Measurements from ENCODE around the gene NOTUM. TPM values are rescaled to one million over a fixed set of nuclear protein-coding genes. Genes with fewer than 3 reads are reported as not detected.
A peak's percentile ranks its signal among the peaks of the same experiment; 100 is the strongest.

The NOTUM gene
- total and polyA plus RNA-seq, 10 of the 15 experiments (the other 5 are each of a cell fraction or from before 2014, with no cell fraction given), result 0.04 to 0.13 TPM; not detected in 8

GRCh38 chr17:81926451-81927151, 34.4 kb downstream of the NOTUM start (continued):
- TF ChIP-seq LARP7 (IDR thresholded peaks at IDR 0.05) (no peak), YY1 (IDR thresholded peaks at IDR 0.05; ENCODE audit: low read depth, low read length) (no peak), KLF5 (IDR thresholded peaks at IDR 0.05; ENCODE audit: partially characterized antibody) (no peak), SRF (IDR thresholded peaks at IDR 0.05; ENCODE audit: low read depth in 2 of 2, low read length in 2 of 2) (no peak), NFXL1 (IDR thresholded peaks at IDR 0.05; ENCODE audit: borderline replicate concordance) (no peak), RUNX3 (IDR thresholded peaks at IDR 0.05; ENCODE audit: low read length) (no peak), SUPT20H (IDR thresholded peaks at IDR 0.05; ENCODE audit: borderline replicate concordance, control insufficient read depth, low read depth, low read length) (no peak), KAT2A (conservative IDR thresholded peaks at IDR 0.05; ENCODE audit: control insufficient read depth, low read depth, low read length) (no peak), ZNF217 (IDR thresholded peaks at IDR 0.05) (no peak), SIX5 (IDR thresholded peaks at IDR 0.05; ENCODE audit: low read depth, low read length, severe bottlenecking) (no peak), RBBP5 (conservative IDR thresholded peaks at IDR 0.05) (no peak), STAT1 (conservative IDR thresholded peaks at IDR 0.05) (no peak), ZNF384 (IDR thresholded peaks at IDR 0.05; ENCODE audit: borderline replicate concordance, low read depth, low read length) (no peak), CHD1 (IDR thresholded peaks at IDR 0.05; ENCODE audit: low read depth, low read length) (no peak), ZBTB40 (IDR thresholded peaks at IDR 0.05; ENCODE audit: borderline replicate concordance) (no peak; the same call in 1 of the 2 replicates), PML (IDR thresholded peaks at IDR 0.05; ENCODE audit: low read length) (no peak), TCF3 (IDR thresholded peaks at IDR 0.05; ENCODE audit: borderline replicate concordance, insufficient read depth, low read depth, low read length) (0 out of 2 replicates have a peak, but pooled peaks have one; percentile 46)
- TF ChIP-seq, protein P1, sequence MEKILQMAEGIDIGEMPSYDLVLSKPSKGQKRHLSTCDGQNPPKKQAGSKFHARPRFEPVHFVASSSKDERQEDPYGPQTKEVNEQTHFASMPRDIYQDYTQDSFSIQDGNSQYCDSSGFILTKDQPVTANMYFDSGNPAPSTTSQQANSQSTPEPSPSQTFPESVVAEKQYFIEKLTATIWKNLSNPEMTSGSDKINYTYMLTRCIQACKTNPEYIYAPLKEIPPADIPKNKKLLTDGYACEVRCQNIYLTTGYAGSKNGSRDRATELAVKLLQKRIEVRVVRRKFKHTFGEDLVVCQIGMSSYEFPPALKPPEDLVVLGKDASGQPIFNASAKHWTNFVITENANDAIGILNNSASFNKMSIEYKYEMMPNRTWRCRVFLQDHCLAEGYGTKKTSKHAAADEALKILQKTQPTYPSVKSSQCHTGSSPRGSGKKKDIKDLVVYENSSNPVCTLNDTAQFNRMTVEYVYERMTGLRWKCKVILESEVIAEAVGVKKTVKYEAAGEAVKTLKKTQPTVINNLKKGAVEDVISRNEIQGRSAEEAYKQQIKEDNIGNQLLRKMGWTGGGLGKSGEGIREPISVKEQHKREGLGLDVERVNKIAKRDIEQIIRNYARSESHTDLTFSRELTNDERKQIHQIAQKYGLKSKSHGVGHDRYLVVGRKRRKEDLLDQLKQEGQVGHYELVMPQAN (conservative IDR thresholded peaks at IDR 0.05), result no peak
- TF ChIP-seq, protein P2, sequence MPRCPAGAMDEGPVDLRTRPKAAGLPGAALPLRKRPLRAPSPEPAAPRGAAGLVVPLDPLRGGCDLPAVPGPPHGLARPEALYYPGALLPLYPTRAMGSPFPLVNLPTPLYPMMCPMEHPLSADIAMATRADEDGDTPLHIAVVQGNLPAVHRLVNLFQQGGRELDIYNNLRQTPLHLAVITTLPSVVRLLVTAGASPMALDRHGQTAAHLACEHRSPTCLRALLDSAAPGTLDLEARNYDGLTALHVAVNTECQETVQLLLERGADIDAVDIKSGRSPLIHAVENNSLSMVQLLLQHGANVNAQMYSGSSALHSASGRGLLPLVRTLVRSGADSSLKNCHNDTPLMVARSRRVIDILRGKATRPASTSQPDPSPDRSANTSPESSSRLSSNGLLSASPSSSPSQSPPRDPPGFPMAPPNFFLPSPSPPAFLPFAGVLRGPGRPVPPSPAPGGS (IDR thresholded peaks at IDR 0.05; ENCODE audit: borderline replicate concordance, insufficient read depth, low read depth, low read length, poor library complexity, severe bottlenecking), result no peak
- TF ChIP-seq, protein P3, sequence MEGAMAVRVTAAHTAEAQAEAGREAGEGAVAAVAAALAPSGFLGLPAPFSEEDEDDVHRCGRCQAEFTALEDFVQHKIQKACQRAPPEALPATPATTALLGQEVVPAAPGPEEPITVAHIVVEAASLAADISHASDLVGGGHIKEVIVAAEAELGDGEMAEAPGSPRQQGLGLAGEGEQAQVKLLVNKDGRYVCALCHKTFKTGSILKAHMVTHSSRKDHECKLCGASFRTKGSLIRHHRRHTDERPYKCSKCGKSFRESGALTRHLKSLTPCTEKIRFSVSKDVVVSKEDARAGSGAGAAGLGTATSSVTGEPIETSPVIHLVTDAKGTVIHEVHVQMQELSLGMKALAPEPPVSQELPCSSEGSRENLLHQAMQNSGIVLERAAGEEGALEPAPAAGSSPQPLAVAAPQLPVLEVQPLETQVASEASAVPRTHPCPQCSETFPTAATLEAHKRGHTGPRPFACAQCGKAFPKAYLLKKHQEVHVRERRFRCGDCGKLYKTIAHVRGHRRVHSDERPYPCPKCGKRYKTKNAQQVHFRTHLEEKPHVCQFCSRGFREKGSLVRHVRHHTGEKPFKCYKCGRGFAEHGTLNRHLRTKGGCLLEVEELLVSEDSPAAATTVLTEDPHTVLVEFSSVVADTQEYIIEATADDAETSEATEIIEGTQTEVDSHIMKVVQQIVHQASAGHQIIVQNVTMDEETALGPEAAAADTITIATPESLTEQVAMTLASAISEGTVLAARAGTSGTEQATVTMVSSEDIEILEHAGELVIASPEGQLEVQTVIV (IDR thresholded peaks at IDR 0.05; ENCODE audit: borderline replicate concordance, partially characterized antibody), result no peak
